SK-N-DZ (cell line): ENCODE results near the gene ZNF471. TPM values are rescaled to one million over a fixed set of nuclear protein-coding genes. Genes with fewer than 3 reads are reported as not detected.

Experiments used
- DNase-seq: peaks from one replicate; pipeline ENCODE4 v3.0.0-alpha.2; 2015; ENCODE audit warnings: low spot score
- polyA plus RNA-seq, 2 experiments: library from polyadenylated mRNA; depleted of rRNA; stranded (reverse); fragments of >200 nt; gene quantifications; 2 replicates each; pipeline ENCODE4 v1.2.3, GENCODE V29; 2014

Gene ZNF471
- 3.6 and 5.3 TPM in 2 replicates for polyA plus RNA-seq (2014; cell fraction: cytosol; rRNA removed)
- polyA plus RNA-seq (2014; cell fraction: nucleus; rRNA removed), result 5.2 and 8.7 TPM in 2 replicates

DNA sequence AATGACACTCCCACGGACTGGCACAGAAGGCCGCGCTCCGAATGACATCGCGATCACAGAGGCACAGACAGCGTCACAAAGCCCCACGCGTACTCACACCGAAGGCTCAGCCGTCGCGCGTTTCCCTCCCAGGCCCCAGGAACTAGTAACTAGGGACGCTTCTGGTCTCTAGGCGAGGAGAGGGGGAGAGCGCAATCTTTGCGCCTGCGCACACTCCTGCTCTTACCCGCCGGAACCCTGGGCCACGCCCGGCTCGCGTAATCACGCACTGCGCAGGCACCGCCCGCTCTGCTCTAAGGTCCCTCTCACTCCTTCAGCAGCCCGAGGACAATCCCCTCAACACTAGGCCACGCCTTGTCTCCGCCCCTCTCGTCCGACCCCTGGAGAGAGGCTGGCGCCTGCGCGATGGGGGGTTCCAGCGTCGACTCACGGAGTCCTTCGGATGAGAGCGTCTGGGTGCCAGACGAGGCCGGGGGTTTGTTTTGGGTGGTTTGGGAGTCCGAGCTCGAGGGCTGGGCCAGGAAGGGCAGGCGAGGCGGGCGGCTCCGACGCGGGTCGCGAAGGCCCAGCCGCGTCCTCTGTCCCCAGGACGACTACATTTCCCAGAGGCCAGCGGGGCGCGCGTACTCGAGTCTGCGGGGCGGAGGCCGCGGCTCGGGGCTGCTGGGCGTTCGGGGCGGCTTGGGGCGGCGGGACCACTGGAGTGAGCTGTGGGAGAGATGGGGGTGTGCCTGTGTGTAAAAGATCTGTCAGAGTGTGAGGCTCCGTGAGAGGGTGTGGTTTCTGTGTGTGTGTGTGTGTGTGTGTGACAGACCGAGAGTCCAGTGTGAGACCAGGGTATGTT lies at the start of gene ZNF471:
Gene ZNF471, plus strand, starts transcription at position 410 of the 844 bp plus-strand sequence. CDS start 3,717 bp downstream, outside the sequence.
- DNase-seq, result peak; percentile 94

DNA sequence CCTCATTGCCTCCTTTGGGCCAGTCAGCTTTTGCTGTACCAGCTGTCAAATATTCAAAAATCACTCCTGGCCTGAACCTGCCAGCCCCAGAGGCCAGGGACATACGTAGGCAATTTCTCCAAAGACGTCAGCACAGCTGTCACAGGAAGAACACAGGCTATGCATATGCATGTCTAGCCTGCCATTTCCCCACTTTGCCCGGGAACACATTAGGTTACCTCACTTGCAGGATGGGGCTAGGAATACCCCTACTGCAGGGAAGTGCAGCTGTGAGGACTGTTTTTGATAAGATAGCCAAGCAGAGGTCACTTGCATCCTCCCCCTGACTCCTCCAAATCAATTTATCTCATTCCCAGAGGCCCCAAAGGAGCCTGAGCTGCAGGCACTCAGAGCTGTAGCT lies 33.3 kb upstream of the ZNF471 start:
- DNase-seq, result peak; percentile 42

DNA sequence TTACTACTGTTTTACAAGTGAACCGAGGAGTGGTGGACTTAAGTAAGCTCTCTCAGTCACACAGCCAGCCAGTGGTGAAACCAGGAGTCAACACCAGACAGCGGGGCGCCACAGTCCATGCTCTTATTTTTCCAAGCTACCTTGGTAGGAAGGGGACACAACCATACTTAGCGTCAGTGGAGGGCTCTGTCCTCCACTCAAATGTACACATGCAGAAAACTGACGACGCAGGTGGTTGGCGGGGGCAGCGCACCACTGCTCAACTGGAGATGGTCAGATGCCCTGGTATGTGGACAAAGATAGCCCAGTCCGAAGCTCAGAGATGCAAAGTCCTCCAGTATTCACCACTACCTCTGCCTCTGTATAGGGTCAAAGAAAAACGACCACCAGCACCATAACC lies 31.6 kb upstream of the ZNF471 start:
- no peak for DNase-seq

DNA sequence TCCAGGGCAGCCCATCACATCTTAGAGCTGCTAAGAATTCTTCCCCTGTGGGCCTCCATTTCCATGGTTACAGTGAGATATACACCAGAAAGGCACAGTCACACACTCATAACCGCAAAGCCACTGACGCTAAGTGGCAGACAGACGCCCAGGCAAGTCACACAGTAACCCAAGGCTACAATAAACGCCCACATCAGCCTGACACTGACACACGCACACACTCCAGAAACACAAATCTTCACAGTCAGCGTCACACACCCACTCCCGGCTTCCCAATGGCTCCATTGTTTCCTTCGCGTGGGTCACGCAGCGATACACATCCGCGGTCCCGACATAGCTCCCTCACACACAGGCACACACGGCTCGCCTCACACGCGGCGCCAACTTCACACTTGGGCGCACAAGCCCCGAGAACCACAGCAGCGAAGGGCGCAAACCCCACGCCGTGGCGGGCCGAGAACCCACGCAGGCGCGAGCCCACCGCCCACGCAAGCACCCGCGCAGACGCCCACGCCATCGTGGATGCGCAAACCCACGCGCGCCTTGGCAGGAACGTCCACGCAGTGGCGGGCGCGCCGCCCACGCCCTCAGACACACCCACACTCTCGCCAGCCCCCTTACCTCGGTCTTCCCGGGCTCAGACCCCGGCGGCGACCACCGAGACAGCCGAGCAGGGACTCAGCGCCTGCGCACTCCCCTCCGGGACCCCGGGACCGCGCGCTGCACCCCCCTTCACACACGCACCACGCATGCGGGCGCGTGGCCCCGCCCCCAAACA lies 30.8 kb upstream of the ZNF471 start, which contains the start of gene ZNF667:
Gene ZNF667, minus strand, starts transcription at position 695 of the 778 bp plus-strand sequence. CDS start 14,975 bp downstream, outside the sequence.
- peak; percentile 4 for DNase-seq

DNA sequence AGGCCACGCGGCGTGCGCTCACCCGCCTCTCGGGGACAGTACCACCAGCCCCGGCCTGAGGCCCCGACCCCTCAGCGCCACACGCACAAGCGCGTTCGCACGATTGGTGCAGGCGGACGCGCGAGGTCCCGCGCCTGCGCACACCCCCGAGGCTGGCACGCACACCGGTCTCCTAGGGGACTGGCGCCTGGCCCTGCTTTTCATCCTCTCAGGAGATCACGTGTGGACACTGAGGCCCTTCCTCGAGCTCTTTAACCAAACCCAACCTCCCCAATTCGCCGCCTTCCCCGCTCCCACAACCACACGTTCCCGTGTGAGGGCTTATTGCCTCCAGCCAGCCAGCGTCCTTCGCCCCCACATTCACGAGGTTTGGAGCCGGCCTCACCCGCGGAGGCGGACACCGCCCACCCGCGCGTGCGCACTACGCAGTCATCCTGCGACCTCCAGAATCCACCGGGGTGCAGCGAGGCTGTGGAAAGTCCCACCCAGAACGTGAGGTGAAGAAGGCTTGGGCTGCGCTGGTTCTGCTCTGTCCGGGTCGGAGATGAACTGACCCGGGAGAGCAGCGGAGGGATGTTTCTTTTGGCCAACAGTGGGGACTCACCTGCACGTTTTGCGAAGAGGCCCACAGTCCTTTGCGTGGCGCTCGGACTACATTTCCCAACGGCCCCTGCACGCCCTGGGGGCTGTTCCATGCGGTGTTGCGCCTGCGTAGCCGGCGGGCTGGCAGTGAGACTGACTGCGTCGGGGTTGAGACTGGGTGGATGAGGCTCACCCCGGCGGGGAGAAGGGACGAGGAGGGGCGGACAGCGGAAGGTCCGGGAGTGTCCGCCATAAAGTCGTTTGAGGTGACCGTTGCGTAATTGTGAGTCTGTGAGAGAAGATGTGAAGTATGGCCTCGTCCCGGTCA lies 30.0 kb upstream of the ZNF471 start:
- DNase-seq, result peak; percentile 90

DNA sequence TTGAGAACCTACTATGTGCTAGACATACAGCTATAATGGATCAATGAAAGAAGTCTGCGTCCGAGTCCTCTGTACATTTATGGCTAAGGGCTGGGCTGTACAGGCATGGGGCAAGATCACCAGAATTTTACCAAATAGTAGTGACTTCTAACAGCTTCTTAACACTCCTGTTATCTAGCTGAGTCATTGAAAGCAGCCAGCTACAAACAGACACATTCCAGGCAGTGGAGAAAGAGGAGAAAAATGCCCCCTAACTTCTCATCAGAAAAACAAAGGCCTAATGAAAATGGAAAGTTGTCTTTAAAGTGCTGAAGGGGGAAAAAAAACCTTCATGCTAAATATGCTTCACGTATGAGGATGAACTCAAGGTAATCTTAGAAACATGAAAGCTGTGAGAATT lies 16.3 kb upstream of the ZNF471 start:
- DNase-seq, result no peak

DNA sequence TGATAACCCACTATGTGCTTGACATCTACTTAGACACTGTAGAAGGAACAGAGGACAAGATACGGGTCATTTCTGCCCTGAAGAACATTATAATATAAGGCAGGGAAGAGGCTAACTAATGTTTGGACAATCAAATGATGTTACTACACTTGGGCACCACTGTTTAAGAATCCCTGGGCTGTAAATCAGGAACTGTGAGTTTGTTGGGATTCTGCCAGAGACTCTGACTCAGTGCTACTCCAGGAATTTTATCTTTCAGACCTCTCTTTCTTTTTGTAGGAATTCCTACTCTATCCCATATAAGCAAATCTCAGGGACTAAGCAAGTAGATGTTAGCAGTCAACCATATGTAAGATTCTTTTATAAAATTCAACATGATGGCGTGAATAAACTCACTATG lies 3.1 kb upstream of the ZNF471 start:
- no peak for DNase-seq

DNA sequence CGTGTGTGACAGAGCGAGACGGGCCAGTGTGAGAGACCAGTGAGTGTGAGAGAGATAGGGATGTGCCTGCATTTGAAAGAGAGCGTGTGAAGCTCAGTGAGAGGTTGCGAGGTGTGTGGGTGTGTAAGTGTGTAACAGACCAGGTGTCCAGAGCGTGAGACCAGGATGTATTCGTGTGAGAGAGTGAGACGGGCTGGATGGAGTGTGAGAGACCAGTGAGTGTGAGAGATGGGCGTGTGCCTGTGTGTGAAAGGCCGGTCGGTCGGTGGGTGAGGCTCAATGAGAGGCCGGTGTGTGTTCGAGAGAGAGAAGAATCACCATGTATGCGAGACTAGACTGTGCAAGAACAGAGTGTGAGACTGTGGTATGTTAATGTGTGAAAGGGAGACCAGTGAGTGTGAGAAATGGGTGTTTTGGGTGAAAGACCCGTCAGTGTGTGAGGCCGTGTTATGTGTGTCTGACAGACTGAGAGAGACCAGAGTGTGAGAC lies 679 bp downstream of the ZNF471 start:
- DNase-seq, result no peak

DNA sequence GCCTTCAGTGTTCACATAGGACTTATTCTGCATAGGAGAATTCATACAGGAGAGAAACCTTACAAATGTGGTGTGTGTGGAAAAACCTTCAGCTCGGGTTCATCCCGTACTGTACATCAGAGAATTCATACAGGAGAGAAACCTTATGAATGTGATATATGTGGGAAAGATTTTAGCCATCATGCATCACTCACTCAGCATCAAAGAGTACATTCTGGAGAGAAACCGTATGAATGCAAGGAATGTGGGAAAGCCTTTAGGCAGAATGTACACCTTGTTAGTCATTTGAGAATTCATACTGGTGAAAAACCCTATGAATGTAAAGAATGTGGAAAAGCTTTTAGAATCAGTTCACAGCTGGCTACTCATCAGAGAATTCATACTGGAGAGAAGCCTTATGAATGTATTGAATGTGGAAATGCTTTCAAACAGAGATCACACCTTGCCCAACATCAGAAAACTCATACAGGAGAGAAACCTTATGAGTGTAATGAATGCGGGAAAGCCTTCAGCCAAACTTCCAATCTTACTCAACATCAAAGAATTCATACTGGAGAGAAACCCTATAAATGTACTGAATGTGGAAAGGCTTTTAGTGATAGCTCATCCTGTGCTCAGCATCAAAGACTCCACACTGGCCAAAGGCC lies 17.7 kb downstream of the ZNF471 start:
- DNase-seq, result no peak

DNA sequence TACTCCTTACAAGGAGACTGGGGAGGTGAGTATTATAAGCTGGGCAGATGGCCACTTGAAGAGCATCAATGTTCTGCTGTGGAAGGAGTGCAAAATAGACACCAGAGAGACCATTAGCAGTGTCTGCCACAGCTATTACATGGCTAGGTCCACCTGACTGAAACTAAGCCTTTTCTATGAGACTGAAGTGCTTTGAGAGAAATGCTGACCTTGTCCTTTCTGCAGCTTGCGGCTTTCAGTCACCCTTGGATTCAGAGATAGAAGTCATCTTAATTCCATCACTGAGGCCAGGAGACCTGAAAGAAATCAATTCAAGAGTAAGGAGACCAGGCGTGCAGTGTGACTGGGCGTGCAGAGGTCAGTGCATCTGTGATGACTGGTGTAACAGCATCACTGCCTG lies 29.8 kb downstream of the ZNF471 start:
- no peak for DNase-seq

DNA sequence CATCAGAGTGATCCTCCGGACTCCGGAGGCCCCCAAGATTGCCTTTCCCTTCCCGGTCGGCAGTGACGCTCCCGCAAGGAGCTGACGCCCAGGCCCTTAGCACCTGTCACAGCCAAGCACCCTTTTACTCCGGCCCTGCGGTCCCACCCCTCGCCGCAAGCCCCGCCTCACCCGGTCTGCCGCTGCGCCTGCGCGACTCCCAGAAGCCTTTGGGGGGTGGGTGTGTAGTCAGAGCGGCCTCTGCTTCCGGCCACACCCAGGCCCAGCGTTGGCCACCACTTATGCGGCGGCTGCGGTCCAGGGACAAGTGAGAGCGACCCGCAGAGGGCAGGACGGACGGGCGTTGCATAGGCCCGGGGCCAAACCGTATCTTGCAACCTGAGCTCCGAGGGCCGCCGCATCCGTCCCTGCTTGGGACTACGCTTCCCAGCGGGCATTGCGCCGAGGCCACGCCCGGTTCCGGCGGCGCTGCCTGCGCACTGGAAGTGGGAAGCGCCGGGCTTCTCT lies 30.7 kb downstream of the ZNF471 start:
- peak; percentile 84 for DNase-seq

DNA sequence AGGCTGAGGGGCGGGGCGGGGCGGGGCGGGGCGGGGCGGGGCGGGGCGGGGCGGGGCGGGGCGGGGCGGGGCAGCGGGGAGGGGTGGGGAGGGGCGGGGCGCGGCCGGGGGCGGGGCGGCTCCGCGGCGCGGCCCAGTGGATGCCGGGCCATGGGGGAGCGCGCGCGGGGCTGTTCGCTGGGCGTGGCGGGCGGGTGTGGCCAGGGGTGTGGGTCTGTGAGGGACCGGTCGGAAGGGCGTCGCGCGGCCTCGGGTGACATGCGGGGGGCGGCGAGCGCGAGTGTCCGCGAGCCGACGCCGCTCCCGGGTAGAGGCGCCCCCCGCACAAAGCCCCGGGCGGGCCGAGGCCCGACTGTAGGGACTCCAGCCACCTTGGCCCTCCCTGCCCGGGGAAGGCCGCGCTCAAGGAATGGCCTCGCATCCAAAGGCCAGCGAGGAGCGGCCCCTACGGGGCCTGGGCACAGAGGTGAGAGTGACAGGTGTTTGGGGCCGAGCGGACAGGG lies 31.2 kb downstream of the ZNF471 start, which contains the start of gene ZFP28:
Gene ZFP28, plus strand, starts transcription at position 188 of the 503 bp plus-strand sequence. Its CDS starts 71 bp downstream, at position 259.
- DNase-seq, result peak; percentile 55

DNA sequence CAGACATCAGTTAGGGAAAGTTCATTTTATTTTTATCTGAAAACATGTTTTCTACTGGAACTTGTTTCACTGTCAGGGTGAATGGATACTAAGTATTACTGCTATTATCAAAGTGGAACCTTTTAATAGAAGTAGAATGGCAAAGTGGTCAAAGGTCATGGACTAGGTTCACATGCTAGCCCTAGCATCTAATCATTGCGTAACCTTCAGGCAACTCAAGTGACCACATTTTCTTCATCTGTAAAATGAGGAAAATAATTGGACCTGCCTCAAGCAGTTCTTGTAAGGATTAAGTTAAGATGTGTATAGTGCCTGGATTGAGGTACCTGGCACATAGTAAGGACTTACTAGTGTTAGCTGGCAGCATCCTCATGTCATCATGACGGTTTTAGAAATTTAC lies 36.1 kb downstream of the ZNF471 start:
- no peak for DNase-seq

DNA sequence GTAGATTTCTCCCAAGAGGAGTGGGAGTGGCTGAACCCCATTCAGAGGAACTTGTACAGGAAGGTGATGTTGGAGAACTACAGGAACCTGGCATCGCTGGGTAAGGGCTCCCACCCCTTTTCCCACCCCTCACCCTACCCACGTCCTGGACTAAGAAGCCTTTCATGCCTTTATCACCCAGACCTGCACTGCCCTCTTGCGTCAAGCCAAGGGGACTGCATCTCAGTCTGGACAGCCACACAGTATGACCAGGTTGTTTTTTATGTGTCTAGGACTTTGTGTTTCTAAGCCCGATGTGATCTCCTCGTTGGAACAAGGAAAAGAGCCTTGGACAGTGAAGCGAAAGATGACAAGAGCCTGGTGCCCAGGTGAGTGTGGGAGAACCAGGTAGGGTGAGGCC lies 39.9 kb downstream of the ZNF471 start:
- no peak for DNase-seq

DNA sequence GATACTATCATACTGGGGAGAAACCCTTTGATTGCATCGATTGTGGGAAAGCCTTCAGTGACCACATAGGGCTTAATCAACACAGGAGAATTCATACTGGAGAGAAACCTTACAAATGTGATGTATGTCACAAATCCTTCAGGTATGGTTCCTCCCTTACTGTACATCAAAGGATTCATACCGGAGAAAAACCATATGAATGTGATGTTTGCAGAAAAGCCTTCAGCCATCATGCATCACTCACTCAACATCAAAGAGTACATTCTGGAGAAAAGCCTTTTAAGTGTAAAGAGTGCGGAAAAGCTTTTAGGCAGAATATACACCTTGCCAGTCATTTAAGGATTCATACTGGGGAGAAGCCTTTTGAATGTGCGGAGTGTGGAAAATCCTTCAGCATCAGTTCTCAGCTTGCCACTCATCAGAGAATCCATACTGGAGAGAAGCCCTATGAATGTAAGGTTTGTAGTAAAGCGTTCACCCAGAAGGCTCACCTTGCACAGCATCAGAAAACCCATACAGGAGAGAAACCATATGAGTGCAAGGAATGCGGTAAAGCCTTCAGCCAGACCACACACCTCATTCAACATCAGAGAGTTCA lies 46.7 kb downstream of the ZNF471 start:
- no peak for DNase-seq

DNA sequence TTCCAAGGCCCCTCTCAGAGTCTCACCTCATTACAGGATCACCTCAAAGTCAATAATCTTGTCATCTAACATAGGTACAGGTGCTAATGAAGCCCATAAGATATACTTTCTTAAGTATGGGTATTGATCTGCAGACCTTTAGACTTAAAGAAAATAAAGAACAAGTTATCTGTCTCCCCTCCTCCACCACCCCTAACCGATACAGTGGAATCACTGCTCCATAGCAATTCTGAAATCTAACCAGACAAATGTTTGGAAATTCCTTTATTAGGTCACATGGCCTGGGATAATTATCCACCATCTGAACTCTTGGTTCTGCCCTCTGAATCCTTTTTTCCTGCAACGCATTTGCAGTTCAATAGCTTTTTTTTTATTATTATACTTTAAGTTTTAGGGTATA lies 55.1 kb downstream of the ZNF471 start:
- no peak for DNase-seq

DNA sequence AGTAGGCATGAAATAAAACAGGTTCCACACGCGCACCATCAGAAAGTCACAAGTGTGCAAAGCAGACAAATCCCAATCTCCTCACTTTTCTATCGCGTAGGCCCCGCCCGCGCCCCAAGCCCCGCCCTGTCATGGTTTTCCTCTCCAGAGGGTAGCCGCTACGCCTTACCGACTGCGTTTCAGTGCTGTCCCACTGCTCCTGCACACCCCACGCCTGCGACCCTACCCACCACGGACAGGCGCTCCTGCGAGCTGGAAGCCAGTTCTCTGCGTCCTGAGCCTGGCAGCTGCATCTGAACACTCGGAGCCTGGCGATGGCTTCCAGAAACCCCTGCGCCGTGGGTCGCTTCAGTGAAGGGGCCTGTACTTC lies 59.2 kb downstream of the ZNF471 start:
- DNase-seq, result peak; percentile 63

DNA sequence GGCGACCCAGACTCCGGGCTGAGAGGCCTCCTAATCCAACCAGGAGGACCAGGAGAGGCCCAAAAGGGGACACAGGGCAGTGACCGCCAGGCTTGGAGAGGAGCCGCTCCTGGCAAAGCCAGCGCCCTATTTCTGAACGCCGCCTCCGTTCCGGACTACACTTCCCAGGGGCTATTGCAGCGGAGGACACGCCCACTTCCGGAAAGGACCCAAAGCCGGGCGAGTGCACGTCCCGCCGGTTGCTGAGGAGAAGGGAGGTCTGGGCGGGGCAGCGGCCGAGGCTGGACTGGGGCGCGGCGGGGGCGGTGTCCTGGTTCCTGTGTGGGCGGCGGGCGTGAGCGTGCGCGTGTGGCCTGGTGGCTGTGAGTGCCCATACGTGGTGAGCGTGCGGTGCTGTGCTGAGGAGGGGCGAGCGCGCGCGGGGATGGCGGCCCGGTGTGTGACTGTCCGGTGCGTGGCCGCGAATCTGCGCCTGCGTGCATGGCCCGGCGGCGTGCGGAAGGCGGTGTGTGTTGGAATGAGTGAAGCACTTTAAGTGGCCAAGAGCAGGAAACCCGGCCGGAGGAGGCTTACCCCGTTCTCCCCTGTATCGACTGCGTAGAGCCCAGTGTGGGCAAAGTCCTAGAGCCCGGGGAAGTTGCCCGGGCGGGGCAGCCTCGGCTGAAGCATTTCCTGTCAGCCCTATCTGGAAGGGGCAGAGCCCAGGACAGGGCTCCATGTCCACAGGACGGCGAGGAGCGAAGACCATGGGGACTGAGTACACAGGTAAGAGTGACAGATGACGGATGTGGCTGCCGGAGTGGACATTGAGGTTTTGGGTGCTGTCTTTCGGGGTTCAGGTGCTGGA lies 59.8 kb downstream of the ZNF471 start, which contains the start of gene ZNF470:
Gene ZNF470, plus strand, starts transcription at position 195 of the 847 bp plus-strand sequence. CDS start 2,844 bp downstream, outside the sequence.
- DNase-seq, result peak; percentile 86

DNA sequence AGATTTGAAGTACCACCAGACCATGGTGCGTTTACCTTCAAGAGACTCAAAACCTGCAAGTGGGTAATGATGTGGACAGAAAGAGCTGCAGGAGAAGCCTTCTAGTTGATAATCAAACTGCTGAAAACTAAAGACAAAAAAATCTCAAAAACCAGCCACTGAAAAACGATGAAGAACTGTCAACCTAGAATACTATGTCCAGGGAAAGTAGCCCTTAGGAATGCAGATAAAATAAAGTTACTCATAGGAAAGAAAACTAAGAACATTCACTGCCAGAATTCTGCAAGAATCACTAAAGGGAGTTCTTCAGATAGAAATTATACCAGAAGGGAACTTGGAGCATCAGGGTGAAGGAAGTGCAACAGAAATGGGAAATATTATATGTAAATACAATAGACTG lies 64.9 kb downstream of the ZNF471 start:
- DNase-seq, result no peak
